SU-DHL-6 (cell line): Measurements from ENCODE around the gene TIPARP.

Experiments used
- H2AFZ ChIP-seq: fragments of 200-600 bp; sonication (generic); 2 replicates; pipeline ENCODE4 v1.6.1; 2014; ENCODE audit warnings: low read depth, mild to moderate bottlenecking, moderate library complexity, mixed read lengths, antibody characterized with exemption, low read length; ENCODE audit not compliant: severe bottlenecking
- H3F3A ChIP-seq: fragments of 200-600 bp; shearing (Covaris generic); 2 replicates; pipeline ENCODE4 v1.6.0; 2016; ENCODE audit warnings: antibody characterized with exemption, mild to moderate bottlenecking; ENCODE audit not compliant: insufficient read depth
- H3K27ac ChIP-seq: fragments of 200-600 bp; sonication (generic); 2 replicates; pipeline ENCODE4 v1.5.1; 2016; ENCODE audit warnings: low read depth, mild to moderate bottlenecking, low read length, moderate library complexity, mixed read lengths
- H3K27me3 ChIP-seq: fragments of 200-600 bp; sonication (generic), shearing (Covaris generic); 2 replicates; pipeline ENCODE4 v1.6.0; 2014; ENCODE audit warnings: mild to moderate bottlenecking, low read length
- H3K36me3 ChIP-seq: fragments of 200-600 bp; sonication (generic); 2 replicates; pipeline ENCODE4 v1.6.1; 2014; ENCODE audit warnings: mild to moderate bottlenecking, low read length, mixed read lengths
- H3K4me2 ChIP-seq: fragments of 300-600, 200-600 bp; shearing (Covaris generic), sonication (generic); 2 replicates; pipeline ENCODE4 v1.6.0; 2014; ENCODE audit warnings: low read length, low read depth, mild to moderate bottlenecking; ENCODE audit not compliant: poor library complexity, severe bottlenecking
- H3K4me3 ChIP-seq: fragments of 200-600 bp; sonication (generic); 2 replicates; pipeline ENCODE4 v1.5.1; 2014; ENCODE audit warnings: antibody characterized with exemption, low read length, mild to moderate bottlenecking, mixed read lengths; ENCODE audit not compliant: insufficient read depth, poor library complexity, severe bottlenecking
- H3K79me2 ChIP-seq: fragments of 200-600 bp; sonication (generic); 2 replicates; pipeline ENCODE4 v1.6.1; 2014; ENCODE audit warnings: mild to moderate bottlenecking, low read length, moderate library complexity; ENCODE audit not compliant: insufficient read depth
- H3K9ac ChIP-seq: fragments of 200-600 bp; sonication (generic); 2 replicates; pipeline ENCODE4 v1.7.0; 2014; ENCODE audit warnings: mild to moderate bottlenecking, low read length
- H3K9me2 ChIP-seq: fragments of 200-600 bp; sonication (generic); replicated peaks from 2 replicates; pipeline ENCODE4 v1.6.1; 2014; ENCODE audit warnings: low read length; ENCODE audit not compliant: insufficient read depth
- H3K9me3 ChIP-seq: fragments of 200-600 bp; sonication (generic); 2 replicates; pipeline ENCODE4 v1.6.1; 2014; ENCODE audit warnings: low read length, mixed read lengths; ENCODE audit not compliant: insufficient read depth
- H4K20me1 ChIP-seq: fragments of 200-600 bp; sonication (generic); 2 replicates; pipeline ENCODE4 v1.6.1; 2014; ENCODE audit warnings: low read depth, mild to moderate bottlenecking, antibody characterized with exemption, low read length, moderate library complexity, mixed read lengths
- CTCF ChIP-seq: fragments of 200-600 bp; sonication (generic); IDR thresholded peaks from one replicate; pipeline ENCODE4 v1.5.1; 2017; ENCODE audit warnings: antibody characterized with exemption, mild to moderate bottlenecking, low read length, moderate library complexity; ENCODE audit not compliant: insufficient read depth, poor library complexity, severe bottlenecking
- EZH2phosphoT487 ChIP-seq: fragments of 200-600 bp; sonication (generic), shearing (Covaris generic); conservative IDR thresholded peaks from 2 replicates; pipeline ENCODE4 v1.6.1; 2018; ENCODE audit warnings: mild to moderate bottlenecking, antibody characterized with exemption, low read length, moderate library complexity, mixed read lengths

TIPARP gene

GRCh38 chr3:156680243-156680914 is 6.0 kb downstream of the TIPARP start:
- peaks cover 95% of the 10 kb centered on the region for H4K20me1 ChIP-seq
- no peaks in the 10 kb centered on the region for H3K9me3 ChIP-seq
- H3K9ac ChIP-seq, result no peak overlapping the region
- H3F3A ChIP-seq, result peaks cover 29% of the 10 kb centered on the region; the same call in 1 of the 2 replicates
- no peak overlapping the region for H2AFZ ChIP-seq
- H3K27me3 ChIP-seq, result no peaks in the 10 kb centered on the region
- no peak for TF ChIP-seq EZH2phosphoT487
- TF ChIP-seq CTCF, result no peak
- H3K9me2 ChIP-seq, result no peaks in the 10 kb centered on the region
- no peak overlapping the region for H3K27ac ChIP-seq
- H3K4me2 ChIP-seq, result peak overlapping the region; percentile 96
- no peak overlapping the region for H3K4me3 ChIP-seq
- H3K79me2 ChIP-seq, result peaks cover 100% of the 10 kb centered on the region
- peaks cover 71% of the 10 kb centered on the region for H3K36me3 ChIP-seq

GRCh38 chr3:156681002-156681401 is 6.6 kb downstream of the TIPARP start:
- TF ChIP-seq CTCF (no peak), EZH2phosphoT487 (no peak)
- Histone ChIP-seq H3K4me3 (no peak overlapping the region), H3K27me3 (no peaks in the 10 kb centered on the region), H3K36me3 (peaks cover 71% of the 10 kb centered on the region), H3K9me2 (no peaks in the 10 kb centered on the region), H2AFZ (no peak overlapping the region), H3K9ac (no peak overlapping the region), H4K20me1 (peaks cover 97% of the 10 kb centered on the region), H3K9me3 (no peaks in the 10 kb centered on the region), H3K27ac (no peak overlapping the region), H3F3A (peaks cover 35% of the 10 kb centered on the region; the same call in 1 of the 2 replicates), H3K4me2 (peak overlapping the region; percentile 96), H3K79me2 (peaks cover 100% of the 10 kb centered on the region)

GRCh38 chr3:156682501-156682900 is 8.1 kb downstream of the TIPARP start:
- Histone ChIP-seq H3K9me2 (no peaks in the 10 kb centered on the region), H3K36me3 (peaks cover 76% of the 10 kb centered on the region), H3K27me3 (no peaks in the 10 kb centered on the region), H3F3A (peaks cover 36% of the 10 kb centered on the region; the same call in 1 of the 2 replicates), H4K20me1 (peaks cover 96% of the 10 kb centered on the region), H3K9me3 (no peaks in the 10 kb centered on the region), H2AFZ (no peak overlapping the region), H3K9ac (no peak overlapping the region), H3K79me2 (peaks cover 100% of the 10 kb centered on the region), H3K4me2 (peak overlapping the region; percentile 96), H3K4me3 (no peak overlapping the region), H3K27ac (no peak overlapping the region)
- TF ChIP-seq EZH2phosphoT487 (no peak), CTCF (no peak)
